ENCODE measurements around the gene FLNB.
"Not testable (repeated sequence)": the region's sequence is repeated elsewhere in the genome, so short reads cannot be mapped to it uniquely, and the experiment has no call there.

FLNB gene

GRCh38 chr3:57977818-57978235 lies 30.4 kb upstream of the FLNB start:
- no peak overlapping the region for H3K27ac ChIP-seq

GRCh38 chr3:57978316-57978715 lies 29.9 kb upstream of the FLNB start:
- Histone ChIP-seq H3K27ac (no peak overlapping the region), H3K4me3 (no peak overlapping the region)

More at GRCh38 chr3:57977818-57978235, 30.4 kb upstream of the FLNB start:
- no peak overlapping the region for H3K4me3 ChIP-seq

- H3K4me3 ChIP-seq = no peak overlapping the region
- no peak overlapping the region for H3K27ac ChIP-seq
These were observed 27.8 kb upstream of the FLNB start for GRCh38 chr3:57980416-57980815.

GRCh38 chr3:57981483-57982087 lies 26.6 kb upstream of the FLNB start:
- Histone ChIP-seq H3K4me3 (no peak overlapping the region), H3K27ac (no peak overlapping the region)

GRCh38 chr3:57982561-57983243 lies 25.5 kb upstream of the FLNB start:
- H3K27ac ChIP-seq = peak overlapping the region in 5 of 21 experiments; percentile 17 to 61 (median 40)

GRCh38 chr3:57983734-57984518 lies 24.3 kb upstream of the FLNB start:
- H3K27ac ChIP-seq = peak overlapping the region in 16 of 21 experiments; percentile 2 to 69 (median 34)
- no peak overlapping the region for H3K4me3 ChIP-seq

More at GRCh38 chr3:57982561-57983243, 25.5 kb upstream of the FLNB start:
- no peak overlapping the region for H3K4me3 ChIP-seq

GRCh38 chr3:57985176-57985983 lies 22.8 kb upstream of the FLNB start:
- H3K27ac ChIP-seq = no peak overlapping the region
- H3K4me3 ChIP-seq = no peak overlapping the region

- no peak overlapping the region for H3K4me3 ChIP-seq
- H3K27ac ChIP-seq = no peak overlapping the region
These were observed 22.3 kb upstream of the FLNB start for GRCh38 chr3:57985984-57986246.

- H3K27ac ChIP-seq = no peak overlapping the region
- H3K4me3 ChIP-seq = no peak overlapping the region
These were observed 22.0 kb upstream of the FLNB start for GRCh38 chr3:57986261-57986660.

- not testable (repeated sequence) for H3K4me3 ChIP-seq, H3K27ac ChIP-seq
These were observed 19.0 kb upstream of the FLNB start for GRCh38 chr3:57989198-57989597.

- Histone ChIP-seq H3K27ac (no peak overlapping the region), H3K4me3 (no peak overlapping the region)
These were observed 18.6 kb upstream of the FLNB start for GRCh38 chr3:57989646-57990045.

- Histone ChIP-seq H3K4me3 (no peak overlapping the region), H3K27ac (no peak overlapping the region)
These were observed 15.6 kb upstream of the FLNB start for GRCh38 chr3:57992452-57993213.

GRCh38 chr3:57998366-57999283 lies 9.6 kb upstream of the FLNB start:
- H3K27ac ChIP-seq = peak overlapping the region in 12 of 21 experiments; percentile 25 to 78 (median 54)
- no peak overlapping the region for H3K4me3 ChIP-seq

- Histone ChIP-seq H3K4me3 (no peak overlapping the region), H3K27ac (peak overlapping the region in 9 of 21 experiments; percentile 25 to 78 (median 69))
These were observed 8.7 kb upstream of the FLNB start for GRCh38 chr3:57999417-58000115.

- H3K27ac ChIP-seq = peak overlapping the region in 7 of 21 experiments; percentile 14 to 66 (median 61)
- no peak overlapping the region for H3K4me3 ChIP-seq
These were observed 7.7 kb upstream of the FLNB start for GRCh38 chr3:58000306-58001085.

- no peak overlapping the region for H3K4me3 ChIP-seq
- peak overlapping the region in 1 of 21 experiments; percentile 25 for H3K27ac ChIP-seq
These were observed 7.1 kb upstream of the FLNB start for GRCh38 chr3:58001086-58001467.

GRCh38 chr3:58001979-58002378 lies 6.2 kb upstream of the FLNB start:
- Histone ChIP-seq H3K4me3 (no peak overlapping the region), H3K27ac (no peak overlapping the region)

Data from skin epidermis (tissue), 12 donors.